Neural progenitor cell (in vitro differentiated cells): ENCODE results near the gene SLC28A1.
"Not testable (repeated sequence)": the region's sequence is repeated elsewhere in the genome, so short reads cannot be mapped to it uniquely, and the experiment has no call there.

Experiments used
- CTCF ChIP-seq: fragments of 200-600 bp; sonication (generic); IDR thresholded peaks from 2 replicates; pipeline ENCODE4 v1.5.1; 2017; ENCODE audit warnings: antibody characterized with exemption, mild to moderate bottlenecking
- EZH2 ChIP-seq: fragments of 200-600 bp; sonication (generic); IDR thresholded peaks from 2 replicates; pipeline ENCODE4 v1.6.1; 2017; ENCODE audit warnings: antibody characterized with exemption, mild to moderate bottlenecking, moderate library complexity
- EZH2phosphoT487 ChIP-seq: fragments of 200-600 bp; sonication (generic); IDR thresholded peaks from 2 replicates; pipeline ENCODE4 v1.6.1; 2017; ENCODE audit warnings: antibody characterized with exemption

GRCh38 chr15:84924821-84925569 is 40.5 kb downstream of the SLC28A1 start:
- not testable (repeated sequence) for TF ChIP-seq CTCF, EZH2phosphoT487, EZH2
